GM12878 (cell line): ENCODE measurements around the gene ZNF800. TPM values are rescaled to one million over a fixed set of nuclear protein-coding genes. Genes with fewer than 3 reads are reported as not detected.

Experiments used
- ATAC-seq: fragments of 200-7000 bp; cut with Tn5 transposase; 3 replicates; pipeline ENCODE4 v1.9.1; 2020; ENCODE audit warnings: mild to moderate bottlenecking, moderate library complexity
- BruUV-seq: library from RNA; stranded (reverse); fragments of 400-500 nt; replicated peaks from 2 replicates; lab custom pipeline; 2021; lab: Mats Ljungman, UMichigan
- CTCF ChIA-PET: fragments of 300-600 bp; sonication (Branson Sonifier 250); formaldehyde crosslinking; extraction: SDS; loops from one replicate; lab custom pipeline; 2021; ENCODE audit warnings: inconsistent platforms; lab: Yijun Ruan, JAX
- POLR2A ChIA-PET: fragments of 350-600 bp; formaldehyde crosslinking; extraction: SDS; loops from one replicate; lab custom pipeline; 2021; ENCODE audit warnings: inconsistent platforms; lab: Charles Lee
- RAD21 ChIA-PET: fragments of 300-600 bp; sonication (Branson Sonifier 250); formaldehyde crosslinking; loops from one replicate; lab custom pipeline; 2023; ENCODE audit warnings: antibody characterized with exemption; ENCODE audit not compliant: unreplicated experiment; lab: Charles Lee
- SMC1A ChIA-PET: fragments of 300-600 bp; sonication (Branson Sonifier 250); formaldehyde crosslinking; loops from one replicate; lab custom pipeline; 2023; ENCODE audit not compliant: unreplicated experiment, uncharacterized antibody; lab: Charles Lee
- DNase-seq: peaks from one replicate; pipeline ENCODE4 v3.0.0-alpha.2; 2011; ENCODE audit warnings: low read depth, low spot score
- FAIRE-seq: peaks from 3 replicates; lab custom pipeline; 2011; peaks lifted over from hg19 to GRCh38; lab: Jason Lieb, UNC
- H2AFZ ChIP-seq: 2 replicates; pipeline ENCODE4 v1.6.0; 2011; ENCODE audit warnings: low read depth, low read length, control low read depth; ENCODE audit not compliant: control insufficient read depth
- H3K27ac ChIP-seq: 2 replicates; pipeline ENCODE4 v1.5.1; 2011; ENCODE audit warnings: control low read depth; ENCODE audit not compliant: control insufficient read depth, insufficient read depth
- H3K27me3 ChIP-seq, 2 experiments: replicated peaks in 1 of 2; 2 replicates each; pipeline versions ENCODE4 v1.6.0 to v1.6.1; 2011; ENCODE audit warnings: low read length in 1 of 2; ENCODE audit not compliant: control insufficient read depth in 2 of 2, insufficient read depth in 2 of 2
- H3K36me3 ChIP-seq, 2 experiments: 2 replicates each; pipeline ENCODE4 v1.5.1; 2011; ENCODE audit warnings: low read length in 1 of 2; ENCODE audit not compliant: control insufficient read depth in 2 of 2, insufficient read depth in 2 of 2
- H3K4me1 ChIP-seq: 2 replicates; pipeline ENCODE4 v1.6.1; 2011; ENCODE audit warnings: mild to moderate bottlenecking, low read length, moderate library complexity, mixed read lengths; ENCODE audit not compliant: control insufficient read depth, insufficient read depth
- H3K4me2 ChIP-seq: 2 replicates; pipeline ENCODE4 v1.6.0; 2011; ENCODE audit warnings: control low read depth; ENCODE audit not compliant: control insufficient read depth, insufficient read depth
- H3K4me3 ChIP-seq: fragments of 200-600 bp; sonication (generic); 2 replicates; pipeline ENCODE4 v1.5.1; 2016
- H3K79me2 ChIP-seq: 2 replicates; pipeline ENCODE4 v1.6.0; 2011; ENCODE audit warnings: low read length; ENCODE audit not compliant: control insufficient read depth, insufficient read depth
- H3K9ac ChIP-seq: 2 replicates; pipeline ENCODE4 v1.8.0; 2011; ENCODE audit warnings: low read length, control low read depth, mixed read lengths; ENCODE audit not compliant: control insufficient read depth, insufficient read depth
- H3K9me3 ChIP-seq: replicated peaks from 3 replicates; pipeline ENCODE4 v1.5.1; 2011; ENCODE audit warnings: mild to moderate bottlenecking, low read length; ENCODE audit not compliant: control insufficient read depth, insufficient read depth
- H4K20me1 ChIP-seq: 2 replicates; pipeline ENCODE4 v1.6.0; 2011; ENCODE audit not compliant: control insufficient read depth, insufficient read depth
- BMI1 ChIP-seq: fragments of 450-650 bp; IDR thresholded peaks from 2 replicates; pipeline ENCODE4 v1.6.1; 2016; ENCODE audit warnings: mild to moderate bottlenecking, moderate library complexity, borderline replicate concordance
- BRCA1 ChIP-seq: IDR thresholded peaks from 2 replicates; pipeline ENCODE4 v1.6.1; 2011; ENCODE audit warnings: low read depth, low read length, improper control_type of control experiment
- KAT2A ChIP-seq: conservative IDR thresholded peaks from 2 replicates; pipeline ENCODE4 v1.6.1; 2011; ENCODE audit warnings: low read depth, low read length; ENCODE audit not compliant: control insufficient read depth
- NFYB ChIP-seq: IDR thresholded peaks from 2 replicates; pipeline ENCODE4 v1.6.1; 2011; ENCODE audit warnings: low read depth, mild to moderate bottlenecking, low read length, improper control_type of control experiment, moderate library complexity; ENCODE audit not compliant: insufficient read depth
- POLR2A ChIP-seq: IDR thresholded peaks from 2 replicates; pipeline ENCODE4 v1.6.1; 2011; ENCODE audit warnings: low read depth, mild to moderate bottlenecking, low read length
- RUNX3 ChIP-seq: IDR thresholded peaks from 2 replicates; pipeline ENCODE4 v1.6.1; 2012; ENCODE audit warnings: low read length, inconsistent platforms
- SMC3 ChIP-seq: IDR thresholded peaks from 2 replicates; pipeline ENCODE4 v1.6.1; 2011; ENCODE audit warnings: low read length, improper control_type of control experiment, borderline replicate concordance
- SREBF2 ChIP-seq: IDR thresholded peaks from 2 replicates; pipeline ENCODE4 v1.6.1; 2012; ENCODE audit warnings: mild to moderate bottlenecking, low read length
- TAF1 ChIP-seq: IDR thresholded peaks from 2 replicates; pipeline ENCODE4 v1.6.1; 2011; ENCODE audit warnings: mild to moderate bottlenecking, low read depth, low read length, borderline replicate concordance
- ZSCAN29 ChIP-seq: fragments of 450-650 bp; IDR thresholded peaks from 2 replicates; pipeline ENCODE4 v1.6.1; 2017; ENCODE audit warnings: mild to moderate bottlenecking, moderate library complexity
- WGBS: methylation state at CpG from one replicate; pipeline ENCODE4 v1.1.6; 2016; ENCODE audit warnings: low lambda C conversion rate; ENCODE audit not compliant: insufficient replicate concordance, insufficient coverage; ENCODE audit errors: missing lambda C conversion rate; 5-methylcytosine and 5-hydroxymethylcytosine counted together
- in situ Hi-C: fragments of 300-500 bp; cut with MboI; formaldehyde crosslinking; loops from 9 replicates; pipeline ENCODE4 v1.14.3; 2018; ENCODE audit warnings: mixed read lengths
- intact Hi-C: fragments of 100-400 bp; cut with micrococcal nuclease; formaldehyde crosslinking; loops from one replicate; pipeline ENCODE4 v1.14.2; 2022; ENCODE audit not compliant: unreplicated experiment
- polyA plus RNA-seq, 11 experiments: library from polyadenylated mRNA; depleted of rRNA in 4 of 11; unstranded in 6 of 11; stranded (reverse) in 5 of 11; fragments of >200 nt; fragmentation: Nextera tagmentation in 4 of 11; fragmentation: Illumina TruSeq in 1 of 11; extraction: Ambion mirVana in 4 of 11; extraction: Trizol in 1 of 11; gene quantifications; 1 replicate in 1 of 11; 2 replicates in 10 of 11; pipeline versions ENCODE4 v1.2.1 to v1.2.3, GENCODE V29; 2011 to 2016; ENCODE audit warnings: inconsistent platforms in 2 of 11, missing spikeins in 2 of 11, low read depth in 1 of 11
- total RNA-seq, 4 experiments: library from RNA; depleted of rRNA in 3 of 4; stranded (reverse); fragments of >200 nt in 3 of 4; fragmentation: Illumina TruSeq in 1 of 4; extraction: Trizol in 1 of 4; gene quantifications; 2 replicates each; pipeline versions ENCODE4 v1.2.1 to v1.2.3, GENCODE V29; 2013 to 2021
- TF ChIP-seq, protein P1 (sequence below): fragments of 150-350 bp; IDR thresholded peaks from 2 replicates; pipeline ENCODE4 v1.6.1; 2014; ENCODE audit warnings: mild to moderate bottlenecking, low read depth, low read length
- TF ChIP-seq, protein P2 (sequence below): fragments of 450-650 bp; formaldehyde crosslinking; IDR thresholded peaks from 2 replicates; pipeline ENCODE4 v1.5.0; 2022; ENCODE audit warnings: mild to moderate bottlenecking, missing genetic modification characterization

ZNF800 gene
- total and polyA plus RNA-seq, 10 of the 15 experiments (the other 5 are each of a cell fraction or from before 2014, with no cell fraction given) = 6.8 to 33.9 (median 23.8) TPM

DNA sequence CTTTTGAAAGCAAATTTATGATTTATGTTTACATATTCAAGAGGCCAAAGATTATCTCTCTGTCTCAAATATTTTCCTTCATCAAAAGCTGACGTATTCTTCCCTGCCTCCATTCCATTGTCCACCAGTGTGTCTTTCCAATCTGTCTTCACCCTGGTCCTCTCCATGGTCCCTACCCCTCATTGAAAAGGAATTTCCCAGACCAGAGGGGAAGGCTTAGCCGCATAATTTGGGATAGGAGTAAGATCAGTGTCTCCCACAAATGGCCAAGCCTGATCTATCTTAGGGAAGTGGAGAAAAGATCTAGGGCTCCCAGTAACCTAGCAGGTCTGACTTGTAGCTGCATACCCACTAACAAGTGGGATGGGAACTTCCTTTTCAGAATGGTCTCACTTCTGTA lies 46.3 kb upstream of the ZNF800 start:
- CTCF ChIA-PET = interaction anchor here (0.5 to 1.2 kb wide), 3 partner anchors 10 to 562 kb away, joined by 3 to 4 read pairs (median 3); no protein-coding TSS in a partner anchor
- FAIRE-seq = no peak

GRCh38 chr7:127437837-127438236 lies 45.3 kb upstream of the ZNF800 start:
- no TSS peak for BruUV-seq
- ATAC-seq (no peak), DNase-seq (no peak), FAIRE-seq (no peak)
- SMC1A ChIA-PET = no interaction called here
- Histone ChIP-seq H3K9me3 (no peaks in the 10 kb centered on the region), H4K20me1 (no peaks in the 10 kb centered on the region), H3K27me3 (no peaks in the 10 kb centered on the region), H3K4me3 (no peak overlapping the region), H2AFZ (no peak overlapping the region), H3K27ac (no peak overlapping the region), H3K4me2 (no peak overlapping the region), H3K4me1 (no peaks in the 10 kb centered on the region), H3K9ac (no peak overlapping the region), H3K79me2 (no peaks in the 10 kb centered on the region), H3K36me3 (no peaks in the 10 kb centered on the region)
- intact Hi-C loops = no loop called here
- WGBS = 0% methylated on average over 2 of the region's 2 CpGs
- CTCF ChIA-PET = interaction anchor here (1.1 to 1.2 kb wide), 2 partner anchors 9 to 13 kb away, joined by 3 to 4 read pairs; no protein-coding TSS in a partner anchor
- RAD21 ChIA-PET = no interaction called here
- POLR2A ChIA-PET = no interaction called here
- in situ Hi-C loops = no loop called here
- TF ChIP-seq, protein P1, sequence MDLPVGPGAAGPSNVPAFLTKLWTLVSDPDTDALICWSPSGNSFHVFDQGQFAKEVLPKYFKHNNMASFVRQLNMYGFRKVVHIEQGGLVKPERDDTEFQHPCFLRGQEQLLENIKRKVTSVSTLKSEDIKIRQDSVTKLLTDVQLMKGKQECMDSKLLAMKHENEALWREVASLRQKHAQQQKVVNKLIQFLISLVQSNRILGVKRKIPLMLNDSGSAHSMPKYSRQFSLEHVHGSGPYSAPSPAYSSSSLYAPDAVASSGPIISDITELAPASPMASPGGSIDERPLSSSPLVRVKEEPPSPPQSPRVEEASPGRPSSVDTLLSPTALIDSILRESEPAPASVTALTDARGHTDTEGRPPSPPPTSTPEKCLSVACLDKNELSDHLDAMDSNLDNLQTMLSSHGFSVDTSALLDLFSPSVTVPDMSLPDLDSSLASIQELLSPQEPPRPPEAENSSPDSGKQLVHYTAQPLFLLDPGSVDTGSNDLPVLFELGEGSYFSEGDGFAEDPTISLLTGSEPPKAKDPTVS = no peak
- no peak for TF ChIP-seq RUNX3
- no peak for TF ChIP-seq SMC3
- no peak for TF ChIP-seq ZSCAN29
- TF ChIP-seq, protein P2, sequence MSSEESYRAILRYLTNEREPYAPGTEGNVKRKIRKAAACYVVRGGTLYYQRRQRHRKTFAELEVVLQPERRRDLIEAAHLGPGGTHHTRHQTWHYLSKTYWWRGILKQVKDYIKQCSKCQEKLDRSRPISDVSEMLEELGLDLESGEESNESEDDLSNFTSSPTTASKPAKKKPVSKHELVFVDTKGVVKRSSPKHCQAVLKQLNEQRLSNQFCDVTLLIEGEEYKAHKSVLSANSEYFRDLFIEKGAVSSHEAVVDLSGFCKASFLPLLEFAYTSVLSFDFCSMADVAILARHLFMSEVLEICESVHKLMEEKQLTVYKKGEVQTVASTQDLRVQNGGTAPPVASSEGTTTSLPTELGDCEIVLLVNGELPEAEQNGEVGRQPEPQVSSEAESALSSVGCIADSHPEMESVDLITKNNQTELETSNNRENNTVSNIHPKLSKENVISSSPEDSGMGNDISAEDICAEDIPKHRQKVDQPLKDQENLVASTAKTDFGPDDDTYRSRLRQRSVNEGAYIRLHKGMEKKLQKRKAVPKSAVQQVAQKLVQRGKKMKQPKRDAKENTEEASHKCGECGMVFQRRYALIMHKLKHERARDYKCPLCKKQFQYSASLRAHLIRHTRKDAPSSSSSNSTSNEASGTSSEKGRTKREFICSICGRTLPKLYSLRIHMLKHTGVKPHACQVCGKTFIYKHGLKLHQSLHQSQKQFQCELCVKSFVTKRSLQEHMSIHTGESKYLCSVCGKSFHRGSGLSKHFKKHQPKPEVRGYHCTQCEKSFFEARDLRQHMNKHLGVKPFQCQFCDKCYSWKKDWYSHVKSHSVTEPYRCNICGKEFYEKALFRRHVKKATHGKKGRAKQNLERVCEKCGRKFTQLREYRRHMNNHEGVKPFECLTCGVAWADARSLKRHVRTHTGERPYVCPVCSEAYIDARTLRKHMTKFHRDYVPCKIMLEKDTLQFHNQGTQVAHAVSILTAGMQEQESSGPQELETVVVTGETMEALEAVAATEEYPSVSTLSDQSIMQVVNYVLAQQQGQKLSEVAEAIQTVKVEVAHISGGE (CRISPR knock-in tag) = no peak
- TF ChIP-seq KAT2A = no peak

More for the DNA sequence above, 46.3 kb upstream of the ZNF800 start:
- in situ Hi-C loops = no loop called here
- H3K4me3 ChIP-seq = no peak overlapping the region
- intact Hi-C loops = no loop called here
- DNase-seq = no peak
- H3K36me3 ChIP-seq = no peaks in the 10 kb centered on the region
- H2AFZ ChIP-seq = no peak overlapping the region
- no peak overlapping the region for H3K4me2 ChIP-seq
- BruUV-seq = no TSS peak
- no peaks in the 10 kb centered on the region for H3K4me1 ChIP-seq
- 59% methylated on average over 2 of the region's 2 CpGs for WGBS
- ChIA-PET RAD21 (interaction anchor here (0.6 kb wide), 1 partner anchor 91 kb away, joined by 3 read pairs; no protein-coding TSS in a partner anchor), POLR2A (no interaction called here), SMC1A (no interaction called here)
- ATAC-seq = no peak
- H3K27me3 ChIP-seq = no peaks in the 10 kb centered on the region
- no peak for TF ChIP-seq NFYB
- TF ChIP-seq POLR2A = no peak
- TF ChIP-seq BRCA1 = no peak
- no peak for TF ChIP-seq BMI1
- TF ChIP-seq SREBF2 = no peak
- TF ChIP-seq TAF1 = no peak
- no peaks in the 10 kb centered on the region for H3K79me2 ChIP-seq
- no peak overlapping the region for H3K9ac ChIP-seq
- H4K20me1 ChIP-seq = no peaks in the 10 kb centered on the region
- H3K27ac ChIP-seq = no peak overlapping the region
- no peaks in the 10 kb centered on the region for H3K9me3 ChIP-seq
